GM12874 (cell line): ENCODE measurements around the gene MTIF2.

Source experiments
- TF ChIP-seq, protein P1 (sequence below): IDR thresholded peaks from 2 replicates; pipeline ENCODE4 v1.5.1; 2011; ENCODE audit warnings: low read depth, mild to moderate bottlenecking, control low read depth, low read length, moderate library complexity; ENCODE audit not compliant: insufficient read depth

The MTIF2 gene, protein sequence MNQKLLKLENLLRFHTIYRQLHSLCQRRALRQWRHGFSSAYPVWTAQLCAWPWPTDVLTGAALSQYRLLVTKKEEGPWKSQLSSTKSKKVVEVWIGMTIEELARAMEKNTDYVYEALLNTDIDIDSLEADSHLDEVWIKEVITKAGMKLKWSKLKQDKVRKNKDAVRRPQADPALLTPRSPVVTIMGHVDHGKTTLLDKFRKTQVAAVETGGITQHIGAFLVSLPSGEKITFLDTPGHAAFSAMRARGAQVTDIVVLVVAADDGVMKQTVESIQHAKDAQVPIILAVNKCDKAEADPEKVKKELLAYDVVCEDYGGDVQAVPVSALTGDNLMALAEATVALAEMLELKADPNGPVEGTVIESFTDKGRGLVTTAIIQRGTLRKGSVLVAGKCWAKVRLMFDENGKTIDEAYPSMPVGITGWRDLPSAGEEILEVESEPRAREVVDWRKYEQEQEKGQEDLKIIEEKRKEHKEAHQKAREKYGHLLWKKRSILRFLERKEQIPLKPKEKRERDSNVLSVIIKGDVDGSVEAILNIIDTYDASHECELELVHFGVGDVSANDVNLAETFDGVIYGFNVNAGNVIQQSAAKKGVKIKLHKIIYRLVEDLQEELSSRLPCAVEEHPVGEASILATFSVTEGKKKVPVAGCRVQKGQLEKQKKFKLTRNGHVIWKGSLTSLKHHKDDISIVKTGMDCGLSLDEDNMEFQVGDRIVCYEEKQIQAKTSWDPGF

DNA sequence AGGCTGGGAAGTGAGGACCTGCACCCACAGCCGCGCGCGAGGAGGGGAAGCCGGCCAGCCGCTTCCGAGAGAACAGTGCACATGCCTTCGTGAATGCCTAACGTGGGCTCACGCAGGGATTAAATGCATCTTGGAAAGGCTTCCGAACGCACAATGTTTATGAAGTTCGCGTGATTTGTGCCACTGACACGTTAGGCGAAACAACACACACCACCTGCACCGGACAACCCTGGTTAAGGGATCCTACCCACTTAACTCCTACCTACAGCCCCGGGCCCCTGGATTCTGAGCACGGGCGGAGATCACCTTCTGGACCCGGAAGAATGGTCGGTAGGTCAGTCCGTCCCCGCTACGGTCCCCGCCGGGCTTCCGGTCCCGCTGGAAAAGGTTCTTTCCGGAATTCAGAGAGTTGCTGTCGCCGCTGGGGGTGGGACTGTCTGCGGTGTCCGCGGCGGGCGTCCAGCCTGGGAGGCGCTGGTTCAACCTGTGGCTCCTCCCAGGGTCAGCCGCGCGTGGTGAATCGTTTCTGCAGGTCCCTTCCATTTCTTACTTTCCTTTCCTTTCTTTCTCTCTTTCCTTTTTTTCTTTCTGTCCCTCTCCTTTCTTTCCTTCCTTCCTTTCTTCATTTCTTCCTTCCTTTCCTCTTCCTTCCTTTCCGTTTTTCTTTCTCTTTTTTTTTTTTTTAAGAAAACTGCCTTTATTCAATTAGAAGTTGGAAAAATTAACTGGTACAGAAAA is at the start of gene MTIF2:
Gene MTIF2 (minus strand): TSS at position 325 of the 738 bp plus-strand sequence. CDS start 5,373 bp downstream, outside the sequence.
- TF ChIP-seq, protein P1, sequence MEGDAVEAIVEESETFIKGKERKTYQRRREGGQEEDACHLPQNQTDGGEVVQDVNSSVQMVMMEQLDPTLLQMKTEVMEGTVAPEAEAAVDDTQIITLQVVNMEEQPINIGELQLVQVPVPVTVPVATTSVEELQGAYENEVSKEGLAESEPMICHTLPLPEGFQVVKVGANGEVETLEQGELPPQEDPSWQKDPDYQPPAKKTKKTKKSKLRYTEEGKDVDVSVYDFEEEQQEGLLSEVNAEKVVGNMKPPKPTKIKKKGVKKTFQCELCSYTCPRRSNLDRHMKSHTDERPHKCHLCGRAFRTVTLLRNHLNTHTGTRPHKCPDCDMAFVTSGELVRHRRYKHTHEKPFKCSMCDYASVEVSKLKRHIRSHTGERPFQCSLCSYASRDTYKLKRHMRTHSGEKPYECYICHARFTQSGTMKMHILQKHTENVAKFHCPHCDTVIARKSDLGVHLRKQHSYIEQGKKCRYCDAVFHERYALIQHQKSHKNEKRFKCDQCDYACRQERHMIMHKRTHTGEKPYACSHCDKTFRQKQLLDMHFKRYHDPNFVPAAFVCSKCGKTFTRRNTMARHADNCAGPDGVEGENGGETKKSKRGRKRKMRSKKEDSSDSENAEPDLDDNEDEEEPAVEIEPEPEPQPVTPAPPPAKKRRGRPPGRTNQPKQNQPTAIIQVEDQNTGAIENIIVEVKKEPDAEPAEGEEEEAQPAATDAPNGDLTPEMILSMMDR: 0 out of 2 replicates have a peak, but pooled peaks have one; percentile 2

DNA sequence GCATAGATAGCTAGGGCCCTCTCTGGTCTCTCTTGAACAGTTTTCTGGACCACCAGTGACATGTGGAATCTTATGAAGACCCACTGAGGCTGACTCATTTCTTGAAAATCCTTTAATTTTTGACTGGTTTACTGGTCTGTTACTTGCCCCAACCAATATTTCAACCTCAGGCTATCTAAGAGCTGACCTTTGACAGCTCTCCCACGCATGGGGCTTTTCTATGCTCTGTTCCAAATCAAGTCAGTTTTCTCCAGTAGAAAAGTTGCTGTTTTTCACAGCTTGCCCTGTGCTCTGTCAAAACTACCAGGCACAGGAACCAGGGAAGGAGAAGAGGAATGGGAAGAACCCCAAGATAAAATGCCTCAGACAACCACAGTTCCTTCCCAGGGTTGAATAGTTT is 46.0 kb upstream of the MTIF2 start:
- TF ChIP-seq, protein P1: no peak

DNA sequence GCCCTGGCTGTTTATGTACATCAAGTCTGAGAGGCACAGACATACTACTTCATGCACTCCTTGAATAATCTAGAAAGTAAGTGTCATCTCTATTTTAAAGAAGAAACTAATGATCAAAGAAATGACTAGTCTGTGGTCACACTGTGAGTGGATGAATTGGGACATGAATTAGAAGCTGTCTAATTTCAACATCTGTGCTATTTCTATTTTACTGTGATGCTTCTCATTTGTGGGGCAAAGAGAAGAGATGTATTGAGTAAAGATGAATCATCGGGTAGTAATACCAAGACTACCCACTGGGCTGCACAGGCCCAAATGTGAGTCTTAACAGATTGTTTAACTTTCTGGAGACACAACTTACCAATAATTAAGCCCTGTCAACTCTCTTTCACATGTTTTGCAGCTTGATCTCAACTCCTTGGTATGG is 42.4 kb upstream of the MTIF2 start:
- TF ChIP-seq, protein P1: peak; percentile 33; the same call in 1 of the 2 replicates

DNA sequence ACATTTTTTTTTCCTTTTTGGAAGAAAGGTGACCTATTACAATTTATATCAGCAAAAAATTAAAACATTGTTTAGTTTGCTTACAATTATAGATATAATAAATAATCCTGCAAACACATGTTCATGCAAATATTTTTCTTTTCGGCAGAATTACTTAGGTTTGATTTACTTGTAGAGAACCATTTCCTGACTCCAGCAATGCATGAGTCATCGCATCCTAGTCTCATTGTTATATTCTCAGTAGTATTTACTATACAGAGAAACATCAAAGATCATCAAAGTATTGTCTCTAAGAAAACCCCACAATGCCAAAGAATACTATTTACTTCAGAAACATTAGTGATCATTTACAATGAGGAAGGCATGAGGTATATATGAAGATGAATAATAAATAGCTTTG is 40.4 kb upstream of the MTIF2 start:
- TF ChIP-seq, protein P1: no peak

DNA sequence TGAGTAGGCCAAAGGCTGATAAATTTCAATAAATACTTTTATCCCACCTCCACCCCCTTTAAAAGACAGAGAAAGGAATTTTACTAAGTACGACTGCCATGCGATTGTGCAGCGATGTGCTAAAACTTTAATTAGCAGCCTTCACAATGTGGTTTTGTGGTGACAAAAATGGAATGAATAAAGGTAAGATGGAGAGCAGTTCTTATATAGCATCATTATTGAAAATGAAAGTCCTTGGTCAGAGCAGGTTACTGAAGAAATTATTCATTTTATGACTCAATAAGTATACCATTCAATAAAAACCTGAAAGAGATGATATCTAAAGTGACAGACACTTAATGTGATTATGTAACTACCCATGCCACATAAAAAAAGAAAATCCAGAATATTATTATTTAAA is 33.2 kb upstream of the MTIF2 start:
- TF ChIP-seq, protein P1: no peak

DNA sequence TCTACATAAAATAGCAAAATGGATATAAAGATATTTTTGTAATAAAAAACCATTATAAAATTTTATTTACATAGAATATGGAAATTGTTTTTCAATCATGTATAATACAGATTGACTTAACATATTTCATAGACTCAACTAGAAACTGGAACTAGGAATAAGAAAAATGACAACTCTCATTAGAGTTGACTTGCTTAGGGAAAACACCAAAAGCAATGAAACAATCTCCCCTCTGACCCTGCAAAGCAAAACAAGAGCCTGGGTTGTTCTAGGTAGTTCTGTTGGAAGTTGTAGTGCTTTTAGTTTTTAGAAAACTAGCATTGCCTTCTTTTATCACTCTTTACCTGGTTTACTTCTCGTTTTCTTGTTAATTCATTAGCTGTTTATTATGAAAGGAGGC is 32.2 kb upstream of the MTIF2 start:
- TF ChIP-seq, protein P1: no peak

DNA sequence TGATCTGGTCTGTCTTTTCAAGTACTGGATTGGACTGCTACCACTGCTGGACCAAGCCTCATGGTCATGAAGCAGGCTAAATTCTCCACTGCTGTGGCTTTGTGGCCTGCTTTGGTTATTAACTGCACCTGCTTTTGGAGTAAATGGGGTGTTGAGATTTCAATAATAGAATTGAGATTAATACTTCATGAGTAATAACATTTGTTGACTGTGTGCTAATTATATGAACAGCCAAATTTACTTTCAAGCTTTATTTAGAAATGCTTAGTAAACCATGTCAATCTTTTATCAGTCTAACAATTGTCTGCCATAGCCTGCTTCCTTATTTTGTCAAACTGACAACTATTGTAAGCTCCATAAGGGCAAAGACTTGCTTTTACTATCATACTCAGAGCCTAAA is 27.4 kb upstream of the MTIF2 start:
- TF ChIP-seq, protein P1: no peak
